BE2C (cell line): ENCODE data around the gene KCNA1.

Experiments
- DNase-seq: peaks from one replicate; pipeline ENCODE4 v3.0.0-alpha.2; 2020
- H3K27me3 ChIP-seq: fragments of 250-450 bp; sonication (Bioruptor Pico); 2 replicates; pipeline ENCODE4 v1.5.1; 2020; ENCODE audit warnings: mild to moderate bottlenecking
- H3K36me3 ChIP-seq: fragments of 250-450 bp; sonication (Bioruptor Pico); 2 replicates; pipeline ENCODE4 v1.5.1; 2020; ENCODE audit warnings: mild to moderate bottlenecking
- H3K4me1 ChIP-seq: fragments of 250-450 bp; sonication (Bioruptor Pico); 2 replicates; pipeline ENCODE4 v1.5.1; 2020
- H3K4me3 ChIP-seq: 2 replicates; pipeline ENCODE4 v1.5.1; 2011; ENCODE audit warnings: low read depth, low read length
- H3K9me3 ChIP-seq: fragments of 250-450 bp; sonication (Bioruptor Pico); 2 replicates; pipeline ENCODE4 v1.5.1; 2020
- TF ChIP-seq, protein P1 (sequence below): IDR thresholded peaks from 2 replicates; pipeline ENCODE4 v1.5.1; 2012; ENCODE audit warnings: mild to moderate bottlenecking, low read depth, low read length

The KCNA1 gene

GRCh38 chr12:4959381-4959780 is 49.7 kb downstream of the KCNA1 start:
- peaks cover 17% of the 10 kb centered on the region for H3K27me3 ChIP-seq
- TF ChIP-seq, protein P1, sequence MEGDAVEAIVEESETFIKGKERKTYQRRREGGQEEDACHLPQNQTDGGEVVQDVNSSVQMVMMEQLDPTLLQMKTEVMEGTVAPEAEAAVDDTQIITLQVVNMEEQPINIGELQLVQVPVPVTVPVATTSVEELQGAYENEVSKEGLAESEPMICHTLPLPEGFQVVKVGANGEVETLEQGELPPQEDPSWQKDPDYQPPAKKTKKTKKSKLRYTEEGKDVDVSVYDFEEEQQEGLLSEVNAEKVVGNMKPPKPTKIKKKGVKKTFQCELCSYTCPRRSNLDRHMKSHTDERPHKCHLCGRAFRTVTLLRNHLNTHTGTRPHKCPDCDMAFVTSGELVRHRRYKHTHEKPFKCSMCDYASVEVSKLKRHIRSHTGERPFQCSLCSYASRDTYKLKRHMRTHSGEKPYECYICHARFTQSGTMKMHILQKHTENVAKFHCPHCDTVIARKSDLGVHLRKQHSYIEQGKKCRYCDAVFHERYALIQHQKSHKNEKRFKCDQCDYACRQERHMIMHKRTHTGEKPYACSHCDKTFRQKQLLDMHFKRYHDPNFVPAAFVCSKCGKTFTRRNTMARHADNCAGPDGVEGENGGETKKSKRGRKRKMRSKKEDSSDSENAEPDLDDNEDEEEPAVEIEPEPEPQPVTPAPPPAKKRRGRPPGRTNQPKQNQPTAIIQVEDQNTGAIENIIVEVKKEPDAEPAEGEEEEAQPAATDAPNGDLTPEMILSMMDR, result no peak
- DNase-seq, result no peak
- no peak overlapping the region for H3K4me3 ChIP-seq
- H3K36me3 ChIP-seq, result no peaks in the 10 kb centered on the region
- no peaks in the 10 kb centered on the region for H3K4me1 ChIP-seq
- H3K9me3 ChIP-seq, result no peaks in the 10 kb centered on the region

GRCh38 chr12:4960030-4960429 is 50.3 kb downstream of the KCNA1 start:
- DNase-seq, result no peak
- no peaks in the 10 kb centered on the region for H3K36me3 ChIP-seq
- no peaks in the 10 kb centered on the region for H3K9me3 ChIP-seq
- H3K27me3 ChIP-seq, result peaks cover 15% of the 10 kb centered on the region
- TF ChIP-seq, protein P1, result no peak
- no peaks in the 10 kb centered on the region for H3K4me1 ChIP-seq
- no peak overlapping the region for H3K4me3 ChIP-seq

DNA sequence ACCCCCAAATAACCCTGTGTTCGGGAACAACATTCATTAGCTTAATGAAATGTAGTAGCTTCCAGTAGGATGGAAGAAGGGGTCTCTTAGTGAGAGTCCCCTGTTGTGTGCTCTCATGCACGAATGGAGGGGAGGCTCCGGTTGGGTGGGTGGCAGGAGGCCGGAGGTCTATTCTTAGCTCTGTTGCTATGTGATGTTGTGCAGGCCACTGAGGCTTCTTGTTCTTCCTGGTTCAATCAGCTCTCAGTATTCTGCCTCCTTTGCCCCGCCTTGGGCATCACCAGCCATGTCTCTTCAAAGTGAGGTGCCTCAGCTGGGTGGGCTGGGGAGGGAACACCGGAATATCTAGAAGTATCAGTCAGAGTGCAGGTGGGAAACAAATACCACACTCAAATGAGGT is 50.8 kb downstream of the KCNA1 start:
- no peak for DNase-seq
- no peaks in the 10 kb centered on the region for H3K36me3 ChIP-seq
- H3K4me1 ChIP-seq, result no peaks in the 10 kb centered on the region
- H3K4me3 ChIP-seq, result no peak overlapping the region
- no peaks in the 10 kb centered on the region for H3K9me3 ChIP-seq
- TF ChIP-seq, protein P1, result no peak
- peaks cover 15% of the 10 kb centered on the region for H3K27me3 ChIP-seq

- Histone ChIP-seq H3K27me3 (peaks cover 16% of the 10 kb centered on the region), H3K4me3 (no peak overlapping the region), H3K9me3 (no peaks in the 10 kb centered on the region), H3K36me3 (no peaks in the 10 kb centered on the region), H3K4me1 (no peaks in the 10 kb centered on the region)
- no peak for DNase-seq
- TF ChIP-seq, protein P1, result no peak
These were observed 51.6 kb downstream of the KCNA1 start for GRCh38 chr12:4961311-4961710.

DNA sequence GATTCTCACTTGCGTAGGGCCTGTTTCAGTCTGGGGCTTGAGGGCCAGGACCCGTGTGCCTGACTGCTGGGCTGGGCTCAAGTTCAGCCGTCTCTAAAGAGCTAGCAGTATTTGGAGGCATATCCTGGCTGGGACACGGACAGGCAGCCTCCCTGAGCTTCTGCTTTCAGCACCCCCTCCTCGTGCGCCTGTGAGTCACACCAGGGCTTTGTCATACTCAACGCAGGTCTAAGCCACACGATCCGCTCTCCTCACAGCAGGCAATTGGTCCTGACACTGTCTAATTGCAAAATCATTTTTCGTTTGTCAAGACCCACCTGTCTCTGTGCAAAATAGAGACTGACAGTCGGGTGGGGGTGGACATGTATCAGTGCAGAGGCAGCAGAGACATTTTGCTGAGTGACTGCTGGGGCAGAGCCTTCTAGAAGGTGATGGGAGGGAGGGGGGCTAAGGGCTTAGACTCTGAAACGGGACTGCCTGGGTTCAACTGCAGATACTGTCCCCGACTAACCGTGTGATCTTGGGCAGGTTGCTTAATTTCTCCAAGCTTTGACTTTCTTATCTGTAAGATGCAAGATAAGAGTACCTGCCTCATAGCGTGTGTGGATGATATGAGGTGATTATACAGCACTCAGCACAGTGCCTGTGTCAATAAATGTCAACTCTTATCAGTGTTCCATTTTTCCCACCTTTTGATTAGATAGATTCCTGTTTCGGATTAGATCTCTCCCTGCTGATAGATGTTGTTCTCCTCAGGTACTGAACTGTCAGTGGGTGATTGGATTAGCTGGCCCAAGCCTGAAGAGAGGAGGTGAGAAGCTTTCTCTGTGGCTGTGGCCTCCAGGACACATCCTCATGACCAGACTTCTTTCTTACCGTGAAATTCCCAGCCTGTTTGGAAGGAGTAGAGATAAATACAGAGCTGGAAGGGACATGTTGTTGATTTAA is 53.1 kb downstream of the KCNA1 start:
- TF ChIP-seq, protein P1, result no peak
- H3K27me3 ChIP-seq, result peaks cover 12% of the 10 kb centered on the region
- H3K36me3 ChIP-seq, result no peaks in the 10 kb centered on the region
- no peaks in the 10 kb centered on the region for H3K9me3 ChIP-seq
- no peak for DNase-seq
- no peaks in the 10 kb centered on the region for H3K4me1 ChIP-seq
- H3K4me3 ChIP-seq, result no peak overlapping the region
